Measurements from ENCODE around the gene RBMS3. TPM values are rescaled to one million over a fixed set of nuclear protein-coding genes. Genes with fewer than 3 reads are reported as not detected.
A peak's percentile ranks its signal among the peaks of the same experiment; 100 is the strongest.

The RBMS3 gene
- total RNA-seq, 1 experiment from 2014 or later = 5.9 TPM

GRCh38 chr3:29601861-29602585 is 321.2 kb downstream of the RBMS3 start:
- Histone ChIP-seq H3K9me3 (ENCODE audit: low read depth, low read length, poor library complexity, severe bottlenecking) (no peaks in the 10 kb centered on the region), H3K27me3 (replicated peaks; ENCODE audit: insufficient read depth, low read depth, low read length, poor library complexity) (no peaks in the 10 kb centered on the region), H3K36me3 (ENCODE audit: insufficient read depth, low read length, poor library complexity, severe bottlenecking) (no peaks in the 10 kb centered on the region), H3K4me1 (ENCODE audit: insufficient read depth, low read length, poor library complexity, severe bottlenecking) (peaks cover 29% of the 10 kb centered on the region), H3K27ac (ENCODE audit: low read depth, low read length, poor library complexity, severe bottlenecking) (peak overlapping the region; percentile 2), H3K4me3 (ENCODE audit: low read depth, low read length, poor library complexity, severe bottlenecking) (no peak overlapping the region)
- peak; percentile 84 for DNase-seq (ENCODE audit: low spot score)
- no peak for TF ChIP-seq CTCF (conservative IDR thresholded peaks at IDR 0.05; ENCODE audit: low read depth, low read length)
- no peak for TF ChIP-seq EZH2 (IDR thresholded peaks at IDR 0.05; ENCODE audit: borderline replicate concordance, low read depth, low read length, poor library complexity, severe bottlenecking)
- ChIA-PET POLR2A (ENCODE audit: low non-redundant PET) (no interaction called here), CTCF (no interaction called here)
- intact Hi-C loops (cut with micrococcal nuclease; ENCODE audit: unreplicated experiment) = no loop called here
- BruUV-seq (replicated peaks) = no TSS peak

- H3K27ac ChIP-seq (ENCODE audit: low read depth, low read length, poor library complexity, severe bottlenecking) = no peak overlapping the region
- POLR2A ChIA-PET (ENCODE audit: low non-redundant PET) = no interaction called here
These were observed 325.0 kb downstream of the RBMS3 start for GRCh38 chr3:29605845-29606244.

GRCh38 chr3:29606416-29606815 is 325.5 kb downstream of the RBMS3 start:
- POLR2A ChIA-PET (ENCODE audit: low non-redundant PET) = no interaction called here
- Histone ChIP-seq H3K27ac (ENCODE audit: low read depth, low read length, poor library complexity, severe bottlenecking) (no peak overlapping the region), H3K27me3 (replicated peaks; ENCODE audit: insufficient read depth, low read depth, low read length, poor library complexity) (no peaks in the 10 kb centered on the region), H3K9me3 (ENCODE audit: low read depth, low read length, poor library complexity, severe bottlenecking) (no peaks in the 10 kb centered on the region), H3K36me3 (ENCODE audit: insufficient read depth, low read length, poor library complexity, severe bottlenecking) (no peaks in the 10 kb centered on the region), H3K4me1 (ENCODE audit: insufficient read depth, low read length, poor library complexity, severe bottlenecking) (peaks cover 21% of the 10 kb centered on the region), H3K4me3 (ENCODE audit: low read depth, low read length, poor library complexity, severe bottlenecking) (no peak overlapping the region)
- BruUV-seq (replicated peaks) = no TSS peak
- CTCF ChIA-PET = no interaction called here
- TF ChIP-seq CTCF (conservative IDR thresholded peaks at IDR 0.05; ENCODE audit: low read depth, low read length) (no peak), EZH2 (IDR thresholded peaks at IDR 0.05; ENCODE audit: borderline replicate concordance, low read depth, low read length, poor library complexity, severe bottlenecking) (no peak)
- intact Hi-C loops (cut with micrococcal nuclease; ENCODE audit: unreplicated experiment) = no loop called here
- no peak for DNase-seq (ENCODE audit: low spot score)

More at GRCh38 chr3:29605845-29606244, 325.0 kb downstream of the RBMS3 start:
- BruUV-seq (replicated peaks) = no TSS peak
- CTCF ChIA-PET = no interaction called here
- H3K4me3 ChIP-seq (ENCODE audit: low read depth, low read length, poor library complexity, severe bottlenecking) = no peak overlapping the region
- DNase-seq (ENCODE audit: low spot score) = no peak
- no peaks in the 10 kb centered on the region for H3K27me3 ChIP-seq (replicated peaks; ENCODE audit: insufficient read depth, low read depth, low read length, poor library complexity)
- no peaks in the 10 kb centered on the region for H3K36me3 ChIP-seq (ENCODE audit: insufficient read depth, low read length, poor library complexity, severe bottlenecking)
- H3K9me3 ChIP-seq (ENCODE audit: low read depth, low read length, poor library complexity, severe bottlenecking) = no peaks in the 10 kb centered on the region
- intact Hi-C loops (cut with micrococcal nuclease; ENCODE audit: unreplicated experiment) = no loop called here
- H3K4me1 ChIP-seq (ENCODE audit: insufficient read depth, low read length, poor library complexity, severe bottlenecking) = peaks cover 22% of the 10 kb centered on the region
- TF ChIP-seq EZH2 (IDR thresholded peaks at IDR 0.05; ENCODE audit: borderline replicate concordance, low read depth, low read length, poor library complexity, severe bottlenecking) = no peak
- no peak for TF ChIP-seq CTCF (conservative IDR thresholded peaks at IDR 0.05; ENCODE audit: low read depth, low read length)

Data from A673 (cell line).